SK-MEL-5 (cell line): ENCODE results near the gene ADAMTS14. TPM values are rescaled to one million over a fixed set of nuclear protein-coding genes. Genes with fewer than 3 reads are reported as not detected.
"Not testable (repeated sequence)": the region's sequence is repeated elsewhere in the genome, so short reads cannot be mapped to it uniquely, and the experiment has no call there.

Experiments
- DNase-seq: peaks from one replicate; pipeline ENCODE4 v3.0.0-alpha.2; 2016; ENCODE audit warnings: low read depth, low spot score
- in situ Hi-C: cut with HindIII; loops from 2 replicates; pipeline ENCODE4 v1.10.0; 2016; ENCODE audit warnings: low sequenced_read_pairs, high pct_unique_total_duplicates, low pct_unique_long_range_greater_than_20kb
- total RNA-seq: library from RNA; depleted of rRNA; stranded (reverse); fragments of >200 nt; shearing (Covaris generic); gene quantifications from 2 replicates; pipeline ENCODE4 v1.2.3, GENCODE V29; 2014

Gene ADAMTS14
- total RNA-seq, 1 experiment from 2014 or later = 0.16 TPM

DNA sequence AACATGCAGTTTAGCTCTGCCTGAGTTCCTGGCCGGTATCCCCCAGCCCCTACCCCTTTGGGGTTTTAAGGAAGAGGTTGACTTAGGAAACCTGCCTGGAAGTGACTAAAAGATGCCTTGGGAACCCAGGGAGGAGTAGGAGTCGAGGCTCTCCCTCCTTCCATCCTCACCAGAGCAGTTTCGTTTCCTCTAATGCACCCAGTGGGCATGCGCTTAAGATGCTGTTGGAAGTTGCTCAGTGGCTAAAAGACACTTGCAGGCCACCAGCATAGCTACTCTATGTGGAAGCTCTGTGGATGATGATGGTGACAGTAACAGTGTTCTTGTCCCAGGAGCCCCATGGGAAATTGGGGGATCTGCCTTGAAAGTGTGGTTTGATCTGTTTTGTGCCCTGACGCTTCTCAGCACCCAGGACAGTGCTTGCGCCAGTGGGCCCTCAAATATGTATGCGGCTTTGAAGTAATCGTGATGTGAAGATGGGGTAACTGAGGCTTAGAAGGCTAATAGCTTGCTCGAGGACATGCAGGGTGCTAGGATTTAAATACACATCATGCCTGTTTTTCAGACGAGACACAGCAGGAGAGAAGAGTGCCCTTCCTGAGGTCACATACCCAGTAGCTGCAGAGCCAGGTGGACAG lies 80.8 kb downstream of the ADAMTS14 start:
- in situ Hi-C loops = no loop called here
- no peak for DNase-seq

DNA sequence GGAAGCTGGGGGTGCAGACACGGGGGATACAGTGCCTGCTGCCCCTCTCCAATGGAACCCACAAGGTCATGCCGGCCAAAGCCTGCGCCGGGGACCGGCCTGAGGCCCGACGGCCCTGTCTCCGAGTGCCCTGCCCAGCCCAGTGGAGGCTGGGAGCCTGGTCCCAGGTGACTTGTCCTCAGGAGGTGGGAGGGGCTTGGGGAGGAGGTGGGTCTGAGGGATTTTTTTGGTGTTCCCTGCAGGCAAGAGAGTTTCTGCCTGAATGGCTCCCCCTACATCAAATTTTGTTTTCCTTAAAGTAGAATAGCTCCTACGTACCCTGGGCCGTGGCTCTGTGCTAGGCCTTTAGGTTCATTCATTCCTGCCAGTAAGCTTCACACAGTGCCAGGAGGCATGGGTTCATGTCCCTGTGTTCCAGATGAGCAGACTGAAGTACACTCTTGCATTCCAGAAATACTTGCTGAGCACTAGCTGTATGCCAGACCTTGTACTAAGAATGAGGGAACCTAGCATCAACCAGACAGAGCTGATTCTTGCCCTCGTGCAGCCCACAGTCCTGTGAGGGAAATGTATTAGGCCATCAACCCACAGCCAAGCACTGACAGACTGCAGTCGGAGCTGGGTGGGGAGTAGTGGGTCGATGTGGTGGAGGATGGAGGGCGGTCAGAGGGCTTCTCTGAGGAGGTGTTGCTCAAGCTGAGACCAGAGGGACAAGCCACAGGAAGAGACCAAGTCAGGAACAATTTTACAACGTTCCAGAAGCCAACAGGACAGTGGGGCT lies 81.7 kb downstream of the ADAMTS14 start:
- in situ Hi-C loops = no loop called here
- no peak for DNase-seq

DNA sequence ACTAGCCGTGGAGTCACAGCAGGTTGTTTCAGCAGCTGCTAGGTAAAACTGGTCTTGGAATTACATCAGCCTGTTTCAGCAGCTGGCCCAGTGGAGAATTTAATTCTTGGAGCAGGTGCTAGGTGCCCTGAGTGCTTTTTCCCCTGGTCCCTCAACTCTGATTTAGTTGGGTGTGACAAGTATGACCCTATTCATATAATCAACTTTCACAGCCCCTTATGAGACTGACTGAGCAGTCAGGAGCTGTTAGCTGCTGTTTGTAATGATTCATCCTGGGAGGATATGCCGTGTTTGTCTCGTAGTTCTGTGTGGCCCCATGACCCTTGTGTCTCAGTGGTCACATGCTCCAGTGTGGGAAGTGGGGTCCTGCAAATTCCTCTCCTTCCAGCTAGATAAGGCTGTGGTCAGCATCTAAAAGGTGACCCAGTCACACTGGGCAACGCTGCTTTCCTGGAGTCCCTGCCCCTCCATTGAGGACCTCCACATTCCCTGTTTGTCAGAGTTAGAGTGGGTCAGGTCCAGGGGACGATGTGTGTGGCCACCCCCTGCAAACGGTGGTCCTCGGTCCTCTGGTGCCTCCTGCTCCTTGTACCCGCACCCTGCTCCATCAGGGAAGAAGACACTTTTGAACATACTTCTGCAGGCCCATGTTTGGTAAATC lies 84.5 kb downstream of the ADAMTS14 start:
- in situ Hi-C loops = no loop called here
- DNase-seq = no peak

DNA sequence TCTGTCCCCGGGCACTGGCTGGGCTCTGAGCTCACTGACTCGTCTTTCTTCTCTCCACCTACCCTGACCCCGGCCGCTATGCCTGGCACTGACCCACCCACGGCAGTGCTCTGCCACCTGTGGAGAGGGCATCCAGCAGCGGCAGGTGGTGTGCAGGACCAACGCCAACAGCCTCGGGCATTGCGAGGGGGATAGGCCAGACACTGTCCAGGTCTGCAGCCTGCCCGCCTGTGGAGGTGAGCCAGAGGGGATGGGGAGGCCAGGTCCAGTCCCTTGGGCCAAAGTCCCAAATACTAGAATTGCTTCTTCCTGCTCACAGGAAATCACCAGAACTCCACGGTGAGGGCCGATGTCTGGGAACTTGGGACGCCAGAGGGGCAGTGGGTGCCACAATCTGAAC lies 85.5 kb downstream of the ADAMTS14 start:
- in situ Hi-C loops = no loop called here

DNA sequence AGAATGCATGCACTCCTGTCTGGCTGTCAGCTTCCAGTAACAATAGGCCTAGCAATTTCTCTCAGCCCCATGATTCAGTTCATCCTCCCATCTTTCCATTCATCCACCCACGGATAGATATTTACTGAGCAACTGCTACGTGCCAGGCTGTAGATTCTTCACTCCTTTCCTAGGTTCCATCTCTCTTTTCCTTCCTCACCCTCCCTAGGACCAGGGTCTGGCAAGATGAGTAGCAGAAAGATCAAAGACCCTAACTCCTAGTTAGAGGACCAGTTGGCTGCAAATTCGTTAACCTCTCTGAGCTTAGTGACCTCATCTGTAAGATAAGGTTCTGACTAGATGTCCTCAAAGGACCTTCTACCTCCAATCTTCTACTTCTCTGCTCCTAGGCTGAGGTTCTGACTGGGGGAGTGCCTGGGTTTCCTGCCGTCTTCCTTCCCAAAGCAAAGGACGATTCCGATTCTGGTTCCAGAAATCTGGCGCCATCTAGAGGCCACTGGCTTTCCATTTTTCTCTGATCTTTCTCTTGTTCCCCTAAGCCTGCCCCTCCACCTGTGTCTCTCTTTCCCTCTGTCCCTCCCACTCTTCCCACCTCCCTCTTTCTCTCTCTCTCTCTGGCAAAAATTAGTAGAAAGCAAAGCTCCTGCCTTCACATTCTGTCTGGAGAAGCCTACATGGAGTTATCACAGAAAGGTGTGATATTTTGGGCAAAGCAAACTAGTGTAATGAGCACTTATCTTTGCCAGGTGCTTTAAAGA lies 86.6 kb downstream of the ADAMTS14 start:
- in situ Hi-C loops = no loop called here
- DNase-seq = peak; percentile 73

More for the DNA sequence above, 85.5 kb downstream of the ADAMTS14 start:
- no peak for DNase-seq

DNA sequence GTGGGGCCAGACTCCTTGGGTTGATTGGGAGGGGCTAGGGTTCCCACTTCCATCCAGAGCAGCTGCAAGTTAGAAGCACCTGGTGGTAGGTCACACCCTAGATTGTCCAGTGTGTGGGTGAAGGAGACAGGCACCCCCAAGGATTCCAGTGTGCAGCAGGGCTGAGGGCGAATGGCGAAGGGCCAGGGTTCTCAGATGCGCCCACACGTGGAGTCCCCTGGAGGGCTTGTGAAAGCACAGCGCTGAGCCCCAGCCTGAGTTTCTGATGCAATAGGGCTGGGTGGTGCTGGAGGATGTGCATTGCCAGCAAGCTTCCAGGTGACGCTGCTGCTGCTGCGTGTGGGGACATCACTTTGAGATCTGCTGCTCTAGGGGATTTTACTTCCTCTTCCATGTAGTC lies 87.5 kb downstream of the ADAMTS14 start:
- in situ Hi-C loops = no loop called here
- DNase-seq = no peak

DNA sequence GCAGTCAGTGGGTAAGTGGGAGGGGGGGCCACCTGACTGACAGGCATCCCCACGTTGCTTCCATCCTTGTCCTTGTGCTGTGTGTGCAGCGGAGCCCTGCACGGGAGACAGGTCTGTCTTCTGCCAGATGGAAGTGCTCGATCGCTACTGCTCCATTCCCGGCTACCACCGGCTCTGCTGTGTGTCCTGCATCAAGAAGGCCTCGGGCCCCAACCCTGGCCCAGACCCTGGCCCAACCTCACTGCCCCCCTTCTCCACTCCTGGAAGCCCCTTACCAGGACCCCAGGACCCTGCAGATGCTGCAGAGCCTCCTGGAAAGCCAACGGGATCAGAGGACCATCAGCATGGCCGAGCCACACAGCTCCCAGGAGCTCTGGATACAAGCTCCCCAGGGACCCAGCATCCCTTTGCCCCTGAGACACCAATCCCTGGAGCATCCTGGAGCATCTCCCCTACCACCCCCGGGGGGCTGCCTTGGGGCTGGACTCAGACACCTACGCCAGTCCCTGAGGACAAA lies 88.0 kb downstream of the ADAMTS14 start:
- no peak for DNase-seq
- in situ Hi-C loops = no loop called here

DNA sequence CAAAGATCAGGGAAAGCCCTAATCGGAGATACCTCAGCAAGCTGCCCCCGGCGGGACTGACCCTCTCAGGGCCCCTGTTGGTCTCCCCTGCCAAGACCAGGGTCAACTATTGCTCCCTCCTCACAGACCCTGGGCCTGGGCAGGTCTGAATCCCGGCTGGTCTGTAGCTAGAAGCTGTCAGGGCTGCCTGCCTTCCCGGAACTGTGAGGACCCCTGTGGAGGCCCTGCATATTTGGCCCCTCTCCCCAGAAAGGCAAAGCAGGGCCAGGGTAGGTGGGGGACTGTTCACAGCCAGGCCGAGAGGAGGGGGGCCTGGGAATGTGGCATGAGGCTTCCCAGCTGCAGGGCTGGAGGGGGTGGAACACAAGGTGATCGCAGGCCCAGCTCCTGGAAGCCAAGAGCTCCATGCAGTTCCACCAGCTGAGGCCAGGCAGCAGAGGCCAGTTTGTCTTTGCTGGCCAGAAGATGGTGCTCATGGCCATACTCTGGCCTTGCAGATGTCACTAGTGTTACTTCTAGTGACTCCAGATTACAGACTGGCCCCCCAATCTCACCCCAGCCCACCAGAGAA lies 88.8 kb downstream of the ADAMTS14 start:
- in situ Hi-C loops = no loop called here
- DNase-seq = peak; percentile 33

DNA sequence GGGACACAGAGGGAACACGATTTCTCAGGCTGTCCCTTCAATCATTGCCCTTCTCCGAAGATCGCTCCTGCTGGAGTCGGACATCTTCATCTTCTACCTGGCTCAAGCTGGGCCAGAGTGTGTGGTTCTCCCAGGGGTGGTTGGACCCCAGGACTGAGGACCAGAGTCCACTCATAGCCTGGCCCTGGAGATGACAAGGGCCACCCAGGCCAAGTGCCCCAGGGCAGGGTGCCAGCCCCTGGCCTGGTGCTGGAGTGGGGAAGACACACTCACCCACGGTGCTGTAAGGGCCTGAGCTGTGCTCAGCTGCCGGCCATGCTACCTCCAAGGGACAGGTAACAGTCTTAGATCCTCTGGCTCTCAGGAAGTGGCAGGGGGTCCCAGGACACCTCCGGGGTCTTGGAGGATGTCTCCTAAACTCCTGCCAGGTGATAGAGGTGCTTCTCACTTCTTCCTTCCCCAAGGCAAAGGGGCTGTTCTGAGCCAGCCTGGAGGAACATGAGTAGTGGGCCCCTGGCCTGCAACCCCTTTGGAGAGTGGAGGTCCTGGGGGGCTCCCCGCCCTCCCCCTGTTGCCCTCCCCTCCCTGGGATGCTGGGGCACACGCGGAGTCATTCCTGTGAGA lies 89.5 kb downstream of the ADAMTS14 start:
- no peak for DNase-seq
- in situ Hi-C loops = no loop called here

DNA sequence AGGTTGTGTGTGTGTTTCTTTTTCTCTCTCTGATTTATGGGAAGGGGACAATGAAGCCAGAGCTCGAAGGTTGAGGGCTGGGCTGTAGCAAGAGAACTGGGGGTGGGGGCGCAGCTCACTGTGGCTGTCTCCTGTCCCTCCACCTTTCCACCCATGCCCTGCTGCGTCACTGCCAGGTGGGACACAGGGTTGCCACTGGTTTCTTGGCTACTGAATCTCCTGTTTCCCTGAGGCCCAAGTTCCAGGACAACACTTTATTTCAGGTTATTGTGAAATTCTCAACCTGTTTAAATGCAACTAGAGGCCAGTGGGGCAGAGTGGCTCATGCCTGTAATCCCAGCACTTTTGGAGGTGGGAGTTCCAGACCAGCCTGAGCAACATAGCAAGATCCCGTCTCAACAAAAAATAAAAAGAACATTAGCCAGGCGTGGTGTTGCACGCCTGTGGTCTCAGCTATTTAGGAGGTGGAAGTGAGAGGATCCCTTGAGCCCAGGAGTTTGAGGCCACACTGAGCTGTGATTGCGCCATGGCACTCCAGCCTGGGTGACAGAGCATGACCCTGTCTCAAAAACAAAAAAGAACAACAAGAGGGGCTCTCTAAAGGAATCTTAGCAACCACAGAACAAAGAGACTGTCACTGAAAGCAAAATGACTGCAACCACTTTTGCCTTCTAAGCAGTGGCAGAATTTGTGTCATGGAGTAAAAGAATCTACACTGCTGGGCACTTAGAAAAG lies 90.3 kb downstream of the ADAMTS14 start:
- DNase-seq = no peak

DNA sequence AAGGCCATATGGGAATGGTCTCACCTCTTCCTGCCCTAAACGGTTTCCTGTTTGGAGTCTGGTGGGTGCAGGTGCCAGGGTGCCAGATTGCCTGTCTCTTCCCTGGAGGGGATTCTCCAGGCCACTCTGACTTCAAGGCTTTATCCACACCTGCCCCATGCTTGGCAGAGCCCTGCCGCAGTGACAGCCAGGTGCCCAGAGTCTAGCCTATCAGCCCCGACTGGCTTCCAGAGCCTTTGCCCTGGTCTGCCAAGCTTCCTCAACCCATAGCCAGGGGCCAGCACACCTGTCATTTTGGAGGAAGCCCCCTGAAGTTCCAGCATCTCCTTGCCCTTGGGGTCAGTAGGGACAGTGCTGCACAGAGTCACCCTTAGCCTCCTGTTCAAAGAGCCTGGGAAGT lies 91.3 kb downstream of the ADAMTS14 start:
- in situ Hi-C loops = no loop called here
- DNase-seq = no peak

More for the DNA sequence above, 90.3 kb downstream of the ADAMTS14 start:
- in situ Hi-C loops = no loop called here

DNA sequence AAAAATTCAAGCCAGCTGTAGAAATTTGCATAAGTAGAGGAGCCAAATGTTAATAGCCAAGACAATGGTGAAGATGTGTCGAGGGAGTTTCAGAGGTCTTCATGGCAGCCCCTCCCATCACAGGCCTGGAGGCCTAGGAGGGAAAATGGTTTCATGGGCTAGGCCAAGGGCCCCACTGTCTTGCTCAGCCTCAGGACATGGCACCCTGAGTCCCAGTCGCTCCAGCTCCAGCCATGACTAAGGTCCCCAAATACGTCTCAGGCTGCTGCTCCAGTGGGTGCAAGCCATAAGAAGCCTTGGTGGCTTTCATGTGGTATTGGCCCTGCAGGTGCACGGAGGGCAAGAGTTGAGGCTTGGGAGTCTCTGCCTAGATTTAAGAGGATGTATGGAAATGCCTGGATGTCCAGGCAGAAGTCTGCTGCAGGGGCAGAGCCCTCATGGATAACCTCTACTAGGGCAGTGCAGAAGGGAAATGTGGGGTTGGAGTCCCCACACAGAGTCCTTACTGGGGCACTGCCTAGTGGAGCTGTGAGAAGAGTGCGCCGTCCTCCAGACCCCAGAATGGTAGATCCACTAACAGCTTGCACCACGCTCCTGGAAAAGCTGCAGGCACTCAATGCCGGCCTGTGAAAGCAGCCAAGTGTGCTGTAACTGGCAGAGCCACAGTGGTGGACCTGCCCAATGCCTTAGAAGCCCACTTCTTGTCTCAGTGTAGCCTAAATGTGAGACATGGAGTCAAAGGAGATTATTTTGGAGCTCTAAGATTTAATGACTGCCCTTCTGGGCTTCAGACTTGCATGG lies 93.7 kb downstream of the ADAMTS14 start:
- in situ Hi-C loops = no loop called here
- DNase-seq = no peak

DNA sequence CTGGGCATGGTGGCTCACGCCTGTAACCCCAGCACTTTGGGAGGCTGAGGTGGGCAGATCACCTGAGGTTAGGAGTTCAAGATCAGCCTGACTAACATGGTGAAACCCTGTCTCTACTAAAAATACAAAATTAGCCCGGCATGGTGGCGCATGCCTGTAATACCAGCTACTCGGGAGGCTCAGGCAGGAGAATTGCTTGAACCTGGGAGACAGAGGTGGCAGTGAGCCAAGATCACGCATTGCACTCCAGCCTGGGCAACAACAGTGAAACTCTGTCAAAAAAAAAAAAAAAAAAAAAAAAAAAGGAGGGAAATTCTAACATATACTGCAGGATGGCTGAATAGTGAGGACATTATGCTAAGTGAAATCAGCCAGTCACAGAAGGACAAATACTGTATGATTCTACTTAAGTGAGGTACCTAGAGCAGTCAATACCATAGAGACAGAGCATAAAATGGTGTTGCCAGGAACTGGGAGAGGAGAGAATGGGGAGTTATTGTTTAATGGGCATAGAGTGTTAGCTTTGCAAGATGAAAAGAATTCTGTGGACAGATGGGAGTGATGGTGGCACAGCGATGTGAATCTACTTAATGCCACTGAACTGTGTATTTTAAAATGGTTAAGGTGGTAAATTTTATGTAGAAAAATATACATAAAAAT lies 95.8 kb downstream of the ADAMTS14 start:
- in situ Hi-C loops, DNase-seq: not testable (repeated sequence)

DNA sequence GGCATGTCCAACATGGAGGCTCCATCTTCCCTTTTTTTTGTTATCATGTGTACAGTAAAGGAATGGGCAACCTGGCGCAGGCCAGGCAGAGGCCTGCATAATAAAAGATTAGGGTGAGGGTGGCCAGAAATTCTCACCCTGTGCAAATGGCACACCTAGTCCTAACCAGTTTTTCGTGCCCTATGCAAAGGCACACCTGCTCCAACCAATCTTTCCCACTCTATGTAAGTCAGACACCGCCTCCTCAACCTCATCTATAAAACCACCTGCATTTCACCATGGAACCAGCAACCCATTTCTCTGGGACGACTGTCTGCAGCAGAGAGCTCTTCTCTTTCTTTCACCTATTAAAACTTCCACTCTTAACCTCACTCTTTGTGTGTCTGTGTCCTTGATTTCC lies 96.8 kb downstream of the ADAMTS14 start:
- DNase-seq = no peak
- in situ Hi-C loops = no loop called here

DNA sequence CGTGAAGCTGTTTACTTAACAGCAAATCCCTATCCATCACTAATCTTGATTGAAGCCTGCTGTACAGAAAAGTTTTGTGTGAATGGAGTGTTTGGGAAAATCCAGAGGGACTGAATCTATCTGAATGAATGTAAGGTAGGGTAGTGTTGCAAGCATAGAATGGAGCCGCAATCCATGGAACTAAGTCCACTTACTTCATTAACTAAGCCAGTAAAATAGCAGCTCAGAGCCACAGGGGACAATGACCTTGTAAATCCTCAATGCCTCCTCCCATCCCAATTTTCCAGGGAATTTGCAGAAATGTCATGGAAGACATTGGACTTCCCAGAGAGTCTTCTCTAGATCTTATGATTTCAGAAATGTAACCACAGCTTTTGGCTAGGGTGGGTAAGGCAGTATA lies 97.7 kb downstream of the ADAMTS14 start:
- in situ Hi-C loops = no loop called here
- no peak for DNase-seq
